Measurements from ENCODE around the gene MGAT4B. TPM values are rescaled to one million over a fixed set of nuclear protein-coding genes. Genes with fewer than 3 reads are reported as not detected.

MGAT4B gene
- total and polyA plus RNA-seq, 4 donors, result 42.0 to 156 (median 83.7) TPM

GRCh38 chr5:179797741-179798140 is 8.9 kb downstream of the MGAT4B start:
- DNase-seq (ENCODE audit: low spot score), result no peak
- peaks cover 19 to 31% (median 25%) of the 10 kb centered on the region in 4 donors for H3K36me3 ChIP-seq (ENCODE audit: control insufficient read depth in 4 of 4, insufficient read depth in 3 of 4, low read depth in 1 of 4, low read length in 3 of 4)
- 96% methylated on average over 30 of the region's 30 CpGs for WGBS
- H3K27me3 ChIP-seq (ENCODE audit: control insufficient read depth in 4 of 4, insufficient read depth in 4 of 4, low read length in 3 of 4), result no peaks in the 10 kb centered on the region
- H3K9me3 ChIP-seq (ENCODE audit: control insufficient read depth in 4 of 4, low read length in 3 of 4), result no peaks in the 10 kb centered on the region
- no peak for TF ChIP-seq MAX (IDR thresholded peaks at IDR 0.05)
- TF ChIP-seq FOXA2 (IDR thresholded peaks at IDR 0.05), result no peak
- TF ChIP-seq TAF1 (conservative IDR thresholded peaks at IDR 0.05), result no peak
- no peak for TF ChIP-seq ATF3 (IDR thresholded peaks at IDR 0.05)
- TF ChIP-seq FOXA1 (IDR thresholded peaks at IDR 0.05), result no peak
- TF ChIP-seq RAD21 (IDR thresholded peaks at IDR 0.05), result no peak
- no peak for TF ChIP-seq JUND (IDR thresholded peaks at IDR 0.05)
- no peak for TF ChIP-seq SP1 (IDR thresholded peaks at IDR 0.05)
- no peak for TF ChIP-seq ZBTB33 (IDR thresholded peaks at IDR 0.05)
- no peak for TF ChIP-seq CTCF (IDR thresholded peaks at IDR 0.05; ENCODE audit: low read depth, low read length, missing input control)
- no peak overlapping the region for H3K27ac ChIP-seq (ENCODE audit: low read depth in 1 of 2, low read length in 2 of 2)
- H3K9ac ChIP-seq (ENCODE audit: low read depth in 1 of 2, low read length in 2 of 2), result no peak overlapping the region
- no peak overlapping the region for H3K4me3 ChIP-seq (ENCODE audit: low read depth in 1 of 3, low read length in 3 of 3)
- H3K4me1 ChIP-seq (ENCODE audit: control insufficient read depth in 4 of 4, insufficient read depth in 4 of 4, low read length in 3 of 4), result peaks cover 7 to 56% (median 35%) of the 10 kb centered on the region in 4 donors

GRCh38 chr5:179796877-179797608 is 9.6 kb downstream of the MGAT4B start:
- Histone ChIP-seq H3K9me3 (ENCODE audit: control insufficient read depth in 4 of 4, low read length in 3 of 4) (no peaks in the 10 kb centered on the region), H3K36me3 (ENCODE audit: control insufficient read depth in 4 of 4, insufficient read depth in 3 of 4, low read depth in 1 of 4, low read length in 3 of 4) (peaks cover 19 to 31% (median 25%) of the 10 kb centered on the region in 4 donors), H3K27ac (ENCODE audit: low read depth in 1 of 2, low read length in 2 of 2) (peak overlapping the region; percentile 58 to 79), H3K4me1 (ENCODE audit: control insufficient read depth in 4 of 4, insufficient read depth in 4 of 4, low read length in 3 of 4) (peaks cover 2 to 54% (median 34%) of the 10 kb centered on the region in 4 donors), H3K9ac (ENCODE audit: low read depth in 1 of 2, low read length in 2 of 2) (no peak overlapping the region), H3K27me3 (ENCODE audit: control insufficient read depth in 4 of 4, insufficient read depth in 4 of 4, low read length in 3 of 4) (no peaks in the 10 kb centered on the region), H3K4me3 (ENCODE audit: low read depth in 1 of 3, low read length in 3 of 3) (no peak overlapping the region)
- TF ChIP-seq FOXA1 (IDR thresholded peaks at IDR 0.05), result peak; percentile 3
- no peak for TF ChIP-seq ZBTB33 (IDR thresholded peaks at IDR 0.05)
- no peak for TF ChIP-seq MAX (IDR thresholded peaks at IDR 0.05)
- no peak for TF ChIP-seq RAD21 (IDR thresholded peaks at IDR 0.05)
- 84% methylated on average over 21 of the region's 21 CpGs for WGBS
- no peak for DNase-seq (ENCODE audit: low spot score)
